ENCODE results near the gene AP5S1.
"Not testable (repeated sequence)": the region's sequence is repeated elsewhere in the genome, so short reads cannot be mapped to it uniquely, and the experiment has no call there.

AP5S1 gene

DNA sequence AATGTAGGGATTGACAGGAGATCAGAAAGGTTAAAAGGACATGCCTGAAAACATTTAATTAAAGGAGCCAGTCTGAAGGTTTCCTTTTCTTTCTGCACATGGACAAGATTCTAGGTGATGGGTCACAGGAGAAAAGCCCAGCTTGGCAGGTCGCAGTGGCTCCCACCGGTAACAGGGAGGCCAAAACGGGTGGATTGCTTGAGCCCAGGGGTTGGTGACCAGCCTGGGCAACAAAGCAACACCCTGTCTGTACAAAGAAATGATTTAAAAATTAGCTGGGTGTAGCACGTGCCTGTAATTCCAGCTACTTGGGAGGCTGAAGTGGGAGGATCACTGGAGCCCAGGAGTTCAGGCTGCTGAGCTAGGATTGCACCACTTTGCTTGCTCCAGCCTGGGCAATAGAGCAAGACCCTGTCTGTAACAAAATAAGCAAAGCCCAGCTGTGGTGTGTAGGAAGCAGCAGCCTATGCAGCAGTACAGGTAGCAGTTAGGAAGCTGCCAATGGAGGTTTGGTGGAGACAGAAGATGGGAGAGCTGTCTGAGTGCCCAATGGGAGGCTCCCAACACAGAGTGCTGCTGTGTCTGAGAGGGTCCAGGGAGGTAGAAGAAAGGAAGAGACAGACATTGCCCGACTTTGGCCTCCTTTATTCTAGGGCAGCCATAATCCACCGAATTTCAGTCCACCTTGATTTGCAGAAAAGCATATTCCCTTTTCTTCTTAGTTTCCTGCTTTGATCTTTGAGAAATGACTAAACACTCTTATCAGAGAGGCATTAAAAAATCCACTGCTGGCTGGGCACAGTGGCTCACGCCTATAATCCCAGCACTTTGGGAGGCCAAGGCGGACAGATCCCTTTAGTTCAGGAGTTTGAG is 7.1 kb upstream of the AP5S1 start:
- DNase-seq (ENCODE audit: low read depth) = no peak

DNA sequence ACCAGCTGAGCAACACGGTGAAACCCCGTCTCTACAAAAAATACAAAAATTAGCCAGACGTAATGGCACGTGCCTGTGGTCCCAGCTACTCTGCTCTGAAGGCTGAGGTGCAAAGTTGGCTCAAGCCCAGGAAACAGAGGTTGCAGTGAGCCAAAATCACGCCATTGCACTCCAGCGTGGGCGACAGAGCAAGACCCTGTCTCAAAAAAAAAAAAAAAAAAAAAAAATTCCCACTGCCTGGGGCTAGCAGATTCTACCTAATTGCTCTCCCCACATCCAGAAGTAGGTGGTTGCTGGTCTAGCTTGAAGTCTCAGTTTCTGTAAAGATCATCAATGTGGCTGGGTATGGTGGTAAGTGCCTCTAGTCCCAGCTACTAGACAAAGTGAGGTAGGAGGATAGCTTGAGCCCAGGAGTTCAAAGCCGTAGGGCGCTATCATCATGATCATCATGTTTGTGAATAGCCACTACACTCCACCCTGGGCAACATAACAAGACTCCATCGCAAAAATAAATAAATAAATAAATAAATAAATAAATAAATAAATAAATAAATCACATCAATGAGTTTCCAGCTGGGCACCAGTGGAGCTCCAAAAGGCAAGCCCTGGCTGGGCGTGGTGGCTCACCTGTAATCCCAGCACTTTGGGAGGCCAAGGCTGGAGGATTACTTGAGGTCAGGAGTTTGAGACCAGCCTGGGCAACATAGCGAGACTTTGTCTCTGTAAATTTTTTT is 6.3 kb upstream of the AP5S1 start:
- DNase-seq (ENCODE audit: low read depth) = no peak

GRCh38 chr20:3814928-3815495 is 5.3 kb upstream of the AP5S1 start:
- no peak for DNase-seq (ENCODE audit: low read depth)

- DNase-seq (ENCODE audit: low read depth) = peak; percentile 22
Observed at GRCh38 chr20:3815703-3816315, 4.5 kb upstream of the AP5S1 start.

- DNase-seq (ENCODE audit: low read depth) = no peak
Observed at GRCh38 chr20:3818155-3819151, 1.9 kb upstream of the AP5S1 start.

- DNase-seq (ENCODE audit: low read depth) = no peak
Observed at GRCh38 chr20:3819411-3820047, 818 bp upstream of the AP5S1 start.

DNA sequence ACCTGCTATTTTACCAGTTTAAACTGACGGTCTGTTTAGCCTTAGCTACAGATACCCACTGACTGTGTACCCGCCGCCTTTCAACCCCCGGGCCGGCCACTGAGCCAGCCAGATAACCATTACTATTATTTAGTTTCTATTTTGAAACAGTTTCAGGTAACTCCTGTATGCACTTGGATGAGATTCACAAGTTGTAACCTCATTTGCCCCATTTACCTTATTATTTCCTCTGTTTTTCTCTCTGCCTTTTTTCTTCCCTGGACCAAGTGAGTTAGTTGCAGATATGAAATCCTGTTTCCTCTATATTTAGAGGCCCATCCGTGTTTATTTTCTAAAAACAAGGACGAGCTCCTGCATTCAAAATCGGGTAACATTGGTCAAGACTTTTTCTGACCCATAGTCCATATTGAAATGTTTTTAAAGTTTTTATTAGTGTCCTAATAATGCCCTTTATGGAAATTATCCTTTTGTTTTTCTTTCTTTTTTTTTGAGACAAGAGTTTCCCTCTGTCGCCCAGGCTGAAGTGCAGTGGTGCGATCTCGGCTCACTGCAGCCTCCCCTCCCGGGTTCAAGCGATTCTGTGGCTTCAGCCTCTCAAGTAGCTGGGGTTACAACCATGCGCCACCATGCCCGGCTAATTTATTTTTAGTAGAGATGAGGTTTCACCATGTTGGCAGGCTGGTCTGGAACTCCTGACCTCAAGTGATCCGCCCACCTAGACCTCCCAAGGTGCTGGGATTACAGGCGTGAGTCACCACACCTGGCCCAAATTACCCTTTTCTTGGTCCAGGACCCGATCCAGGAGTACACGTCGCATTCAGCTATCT is 767 bp downstream of the AP5S1 start:
- DNase-seq (ENCODE audit: low read depth) = no peak

- DNase-seq (ENCODE audit: low read depth) = no peak
Observed at GRCh38 chr20:3821996-3822395, 1.6 kb downstream of the AP5S1 start.

- DNase-seq (ENCODE audit: low read depth) = no peak
Observed at GRCh38 chr20:3823881-3824280, 3.5 kb downstream of the AP5S1 start.

GRCh38 chr20:3825526-3825925 is 5.2 kb downstream of the AP5S1 start:
- DNase-seq (ENCODE audit: low read depth) = no peak

DNA sequence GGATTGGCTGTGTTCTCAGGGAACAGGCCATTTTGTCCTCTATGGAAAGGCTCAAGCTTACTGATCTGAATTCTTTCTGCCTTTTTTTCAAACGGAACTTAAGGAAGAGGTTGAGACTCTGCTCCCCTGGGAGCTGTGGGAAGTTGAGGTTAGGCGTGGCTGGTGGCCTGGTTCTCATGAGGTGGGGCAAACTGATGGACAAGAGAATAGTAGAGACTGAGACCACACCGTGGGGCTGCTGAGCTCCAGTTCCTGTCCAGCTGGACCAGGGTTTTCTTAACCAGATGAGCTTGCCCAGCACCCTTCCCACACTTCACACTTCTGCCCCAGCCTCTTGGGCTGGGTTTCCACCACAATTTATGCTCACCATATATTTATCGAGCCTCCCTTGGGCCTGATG is 6.1 kb downstream of the AP5S1 start:
- DNase-seq (ENCODE audit: low read depth) = no peak

DNA sequence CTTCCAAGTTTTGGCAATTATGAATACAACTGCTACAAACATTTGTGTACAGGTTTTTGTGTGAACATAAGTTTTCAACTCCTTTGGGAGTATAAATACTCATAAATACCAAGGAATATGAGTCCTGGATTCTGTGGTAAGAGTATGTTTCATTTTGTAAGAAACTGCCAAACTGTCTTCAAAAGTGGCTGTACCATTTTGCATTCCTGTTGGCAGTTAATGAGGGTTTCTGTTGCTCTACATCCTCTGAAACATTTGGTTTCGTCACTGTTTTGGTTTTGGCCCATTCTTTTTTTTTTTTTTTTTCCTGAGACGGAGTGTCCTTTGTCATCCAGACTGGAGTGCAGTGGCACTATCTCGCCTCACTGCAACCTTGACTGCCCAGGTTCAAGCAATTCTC is 8.5 kb downstream of the AP5S1 start:
- DNase-seq (ENCODE audit: low read depth) = no peak

DNA sequence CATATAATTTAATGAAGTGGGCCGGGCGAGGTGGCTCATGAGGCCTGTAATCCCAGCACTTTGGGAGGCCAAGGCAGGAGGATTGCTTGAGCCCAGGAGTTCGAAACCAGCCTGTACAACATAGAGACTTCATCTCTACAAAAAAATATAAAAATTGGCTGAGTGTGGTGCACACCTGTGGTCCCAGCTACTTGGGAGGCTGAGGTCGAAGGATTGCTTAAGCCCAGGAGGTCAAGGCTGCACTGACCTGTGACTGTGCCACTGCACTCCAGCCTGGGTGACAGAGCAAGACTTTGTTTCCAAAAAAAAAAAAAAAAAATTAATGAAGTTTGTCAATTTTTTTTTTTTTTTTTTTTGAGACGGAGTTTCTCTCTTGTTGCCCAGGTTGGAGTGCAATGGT is 9.5 kb downstream of the AP5S1 start:
- DNase-seq (ENCODE audit: low read depth) = not testable (repeated sequence)

DNA sequence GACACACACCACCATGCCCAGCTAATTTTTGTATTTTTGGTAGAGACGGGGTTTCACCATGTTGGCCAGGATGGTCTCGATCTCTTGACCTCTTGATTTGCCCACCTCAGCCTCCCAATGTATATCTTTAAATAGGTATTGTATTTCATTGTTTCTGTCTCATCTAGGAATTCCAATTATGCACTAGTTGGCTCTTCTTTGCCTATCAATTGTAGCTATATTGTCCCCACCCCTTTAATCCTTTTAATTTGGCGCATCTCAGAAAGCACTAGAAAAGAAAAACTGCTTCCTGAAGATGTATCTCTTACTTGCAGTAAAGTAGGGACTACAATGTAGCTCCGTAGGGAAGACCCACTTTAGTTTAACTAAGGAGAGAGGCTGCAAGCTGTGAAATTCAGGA is 15.8 kb downstream of the AP5S1 start:
- no peak for DNase-seq (ENCODE audit: low read depth)

DNA sequence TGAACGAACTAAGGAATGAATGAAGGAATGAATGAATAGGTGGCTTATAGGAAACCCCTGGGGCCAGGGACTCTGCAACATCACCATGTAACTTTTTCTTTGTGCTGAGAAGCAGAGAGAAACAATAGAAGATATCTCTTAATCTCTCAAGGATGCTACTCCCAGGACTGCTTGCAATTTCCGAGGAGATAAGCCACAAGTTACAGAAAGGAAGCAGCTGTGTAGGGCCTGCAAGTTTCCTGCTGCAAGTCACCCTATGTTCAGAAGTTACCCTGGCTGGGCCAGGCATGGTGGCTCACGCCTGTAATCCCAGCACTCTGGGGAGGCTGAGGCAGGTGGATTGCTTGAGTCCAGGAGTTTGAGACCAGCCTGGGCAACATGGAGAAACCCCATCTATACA is 19.0 kb downstream of the AP5S1 start:
- DNase-seq (ENCODE audit: low read depth) = no peak

GRCh38 chr20:3840201-3840600 is 19.9 kb downstream of the AP5S1 start:
- not testable (repeated sequence) for DNase-seq (ENCODE audit: low read depth)

DNA sequence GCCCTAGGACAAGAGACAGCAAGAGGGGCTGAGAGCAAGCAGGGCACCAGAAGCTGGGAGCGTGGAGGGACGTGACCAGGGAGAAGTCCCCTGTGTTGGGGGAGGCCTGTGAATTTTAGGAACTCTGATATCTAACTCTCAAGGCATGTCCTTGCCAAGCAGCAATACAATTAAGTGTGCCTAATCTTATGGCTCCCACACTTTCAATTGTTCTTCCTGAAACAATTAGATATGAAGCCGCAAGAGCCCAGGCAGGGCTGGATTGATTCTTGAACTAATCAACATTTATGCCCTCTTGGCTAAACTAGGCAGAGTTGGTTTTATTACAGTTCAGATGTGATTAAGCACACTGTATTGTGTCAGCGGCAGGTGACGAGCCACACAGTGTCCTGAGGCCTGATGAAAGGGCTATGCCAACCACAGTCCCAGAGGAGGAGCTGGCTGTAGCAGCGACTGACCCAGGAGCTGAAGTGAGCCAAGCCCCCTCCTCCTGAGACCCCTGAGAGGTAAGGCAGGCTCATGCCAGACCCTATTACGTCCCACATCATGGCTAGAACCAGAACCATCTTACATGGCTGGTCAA is 22.1 kb downstream of the AP5S1 start:
- DNase-seq (ENCODE audit: low read depth) = no peak

DNA sequence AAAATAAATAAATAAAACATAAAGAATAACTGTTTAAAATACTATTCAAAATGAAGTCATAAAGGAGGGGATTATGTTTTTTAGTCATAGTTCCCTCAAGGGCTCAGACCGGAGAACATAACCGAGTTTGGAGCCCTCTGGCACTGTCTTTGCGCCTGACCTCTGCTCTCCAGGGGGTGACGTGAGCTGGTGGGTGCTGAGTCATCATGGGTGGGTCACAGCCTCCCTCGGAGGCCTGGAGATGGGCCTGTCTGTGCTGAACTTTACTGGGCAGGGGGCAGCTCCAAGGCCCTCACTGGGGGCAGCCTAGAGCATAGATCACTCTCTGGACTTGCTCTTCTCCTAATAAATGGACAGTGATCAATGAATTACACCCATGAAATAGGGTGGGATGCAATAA is 23.1 kb downstream of the AP5S1 start:
- DNase-seq (ENCODE audit: low read depth) = no peak

GRCh38 chr20:3843990-3844619 is 23.8 kb downstream of the AP5S1 start:
- DNase-seq (ENCODE audit: low read depth) = not testable (repeated sequence)
